C4-2B (cell line): Measurements from ENCODE around the gene NUP98.

Source experiments
- ZFX ChIP-seq: fragments of 450-650 bp; IDR thresholded peaks from 2 replicates; pipeline ENCODE4 v1.6.1; 2017
- TF ChIP-seq, protein P1 (sequence below): fragments of 450-650 bp; conservative IDR thresholded peaks from 2 replicates; pipeline ENCODE4 v1.5.1; 2017; ENCODE audit warnings: mild to moderate bottlenecking

DNA sequence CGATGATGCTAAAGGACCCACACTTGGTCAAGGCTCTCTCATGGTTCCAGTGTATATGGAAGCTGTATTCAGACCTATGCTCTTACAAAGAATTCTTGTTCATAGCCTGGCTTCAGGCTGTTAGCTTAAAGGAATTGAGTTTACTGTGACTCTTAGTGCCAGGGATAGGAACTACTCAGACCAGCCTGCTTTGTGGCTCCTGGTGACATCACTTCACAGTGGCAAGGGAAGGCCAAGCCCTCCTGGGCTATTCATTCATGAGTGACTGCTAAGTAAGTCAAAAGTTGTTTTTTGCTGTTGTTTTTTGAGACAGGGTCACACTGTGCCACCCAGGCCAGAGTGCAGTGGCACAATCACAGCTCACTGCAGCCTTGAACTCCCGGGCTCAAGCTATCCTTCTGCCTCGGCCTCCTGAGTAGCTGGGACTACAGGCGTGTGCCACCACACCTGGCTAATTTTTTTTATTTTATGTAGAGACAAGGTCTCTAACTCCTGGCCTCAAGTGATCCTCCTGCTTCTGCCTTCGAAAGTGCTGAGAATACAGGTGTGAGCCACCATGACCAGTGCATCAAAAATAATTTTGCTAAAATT is 165.2 kb downstream of the NUP98 start:
- TF ChIP-seq, protein P1, sequence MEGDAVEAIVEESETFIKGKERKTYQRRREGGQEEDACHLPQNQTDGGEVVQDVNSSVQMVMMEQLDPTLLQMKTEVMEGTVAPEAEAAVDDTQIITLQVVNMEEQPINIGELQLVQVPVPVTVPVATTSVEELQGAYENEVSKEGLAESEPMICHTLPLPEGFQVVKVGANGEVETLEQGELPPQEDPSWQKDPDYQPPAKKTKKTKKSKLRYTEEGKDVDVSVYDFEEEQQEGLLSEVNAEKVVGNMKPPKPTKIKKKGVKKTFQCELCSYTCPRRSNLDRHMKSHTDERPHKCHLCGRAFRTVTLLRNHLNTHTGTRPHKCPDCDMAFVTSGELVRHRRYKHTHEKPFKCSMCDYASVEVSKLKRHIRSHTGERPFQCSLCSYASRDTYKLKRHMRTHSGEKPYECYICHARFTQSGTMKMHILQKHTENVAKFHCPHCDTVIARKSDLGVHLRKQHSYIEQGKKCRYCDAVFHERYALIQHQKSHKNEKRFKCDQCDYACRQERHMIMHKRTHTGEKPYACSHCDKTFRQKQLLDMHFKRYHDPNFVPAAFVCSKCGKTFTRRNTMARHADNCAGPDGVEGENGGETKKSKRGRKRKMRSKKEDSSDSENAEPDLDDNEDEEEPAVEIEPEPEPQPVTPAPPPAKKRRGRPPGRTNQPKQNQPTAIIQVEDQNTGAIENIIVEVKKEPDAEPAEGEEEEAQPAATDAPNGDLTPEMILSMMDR: no peak
- TF ChIP-seq ZFX: no peak
